Measurements from ENCODE around the gene CFTR.

The CFTR gene

GRCh38 chr7:117690147-117690546 lies 210.3 kb downstream of the CFTR start (continued):
- TF ChIP-seq TRIM28 (IDR thresholded peaks at IDR 0.05; ENCODE audit: borderline replicate concordance, low read length) (no peak), RBAK (tag by site-specific recombination; IDR thresholded peaks at IDR 0.05) (no peak), ZNF146 (tag by site-specific recombination; IDR thresholded peaks at IDR 0.05) (no peak), ZBTB8A (tag by site-specific recombination; IDR thresholded peaks at IDR 0.05) (no peak), ZIC2 (tag by site-specific recombination; IDR thresholded peaks at IDR 0.05) (no peak), ZBTB48 (tag by site-specific recombination; IDR thresholded peaks at IDR 0.05) (no peak), ZNF335 (tag by site-specific recombination; conservative IDR thresholded peaks at IDR 0.05) (no peak), GLI2 (tag by site-specific recombination; IDR thresholded peaks at IDR 0.05; ENCODE audit: borderline replicate concordance, low read depth) (no peak), REST (tag by site-specific recombination; IDR thresholded peaks at IDR 0.05) (no peak), ZSCAN23 (tag by site-specific recombination; IDR thresholded peaks at IDR 0.05) (no peak), SCRT1 (tag by site-specific recombination; IDR thresholded peaks at IDR 0.05; ENCODE audit: borderline replicate concordance) (no peak), ZNF112 (tag by site-specific recombination; IDR thresholded peaks at IDR 0.05) (no peak), TSHZ1 (tag by site-specific recombination; IDR thresholded peaks at IDR 0.05; ENCODE audit: borderline replicate concordance) (no peak)

GRCh38 chr7:117692338-117692737 lies 212.5 kb downstream of the CFTR start:
- no peak for TF ChIP-seq ZNF843 (tag by site-specific recombination; IDR thresholded peaks at IDR 0.05)
- TF ChIP-seq GLIS2 (tag by site-specific recombination; IDR thresholded peaks at IDR 0.05): no peak
- no peak for TF ChIP-seq ZNF544 (tag by site-specific recombination; IDR thresholded peaks at IDR 0.05)
- no peak for TF ChIP-seq GLIS1 (tag by site-specific recombination; IDR thresholded peaks at IDR 0.05)
- TF ChIP-seq ZNF311 (tag by site-specific recombination; IDR thresholded peaks at IDR 0.05; ENCODE audit: borderline replicate concordance): no peak
- TF ChIP-seq SALL2 (tag by site-specific recombination; IDR thresholded peaks at IDR 0.05; ENCODE audit: borderline replicate concordance): no peak
- no peak for TF ChIP-seq ZNF302 (tag by site-specific recombination; IDR thresholded peaks at IDR 0.05; ENCODE audit: low read depth)
- no peak for TF ChIP-seq ZNF658 (tag by site-specific recombination; IDR thresholded peaks at IDR 0.05)
- TF ChIP-seq ZNF701 (tag by site-specific recombination; IDR thresholded peaks at IDR 0.05): no peak
- TF ChIP-seq GLI2 (tag by site-specific recombination; IDR thresholded peaks at IDR 0.05; ENCODE audit: borderline replicate concordance, low read depth): no peak
- no peak for TF ChIP-seq ZNF16 (tag by site-specific recombination; IDR thresholded peaks at IDR 0.05; ENCODE audit: low read depth)
- TF ChIP-seq ZNF768 (tag by site-specific recombination; IDR thresholded peaks at IDR 0.05): no peak
- TF ChIP-seq ZFP37 (tag by site-specific recombination; IDR thresholded peaks at IDR 0.05): no peak
- no peak for TF ChIP-seq RBAK (tag by site-specific recombination; IDR thresholded peaks at IDR 0.05)
- POLR2A ChIA-PET: interaction anchor here (0.7 kb wide), 1 partner anchor 270 kb away, joined by 7 read pairs; no protein-coding TSS in a partner anchor
- no peaks in the 10 kb centered on the region for H3K36me3 ChIP-seq (ENCODE audit: control insufficient read depth in 2 of 2, insufficient read depth in 1 of 2, low read length in 2 of 2)
- H3K27ac ChIP-seq (ENCODE audit: extremely low read depth, low read depth, low read length): no peak overlapping the region
- CTCF ChIA-PET: no interaction called here
- no peaks in the 10 kb centered on the region for H3K9me3 ChIP-seq (ENCODE audit: control insufficient read depth, insufficient read depth, low read depth, low read length)
- H3K4me1 ChIP-seq (ENCODE audit: control insufficient read depth, insufficient read depth, low read length): no peaks in the 10 kb centered on the region
- H3K4me3 ChIP-seq (ENCODE audit: low read depth, low read length): no peak overlapping the region
